ENCODE measurements around the gene STUM.

STUM gene

GRCh38 chr1:226579781-226580323 is 31.3 kb downstream of the STUM start:
- no peak for TF ChIP-seq CTCF (IDR thresholded peaks at IDR 0.05; ENCODE audit: low read depth, low read length)
- H3K4me3 ChIP-seq (replicated peaks in 1 of 2; ENCODE audit: low read depth in 2 of 2, low read length in 2 of 2): no peak overlapping the region
- no peak for DNase-seq (ENCODE audit: low read depth in 2 of 2)

- no peak for DNase-seq (ENCODE audit: low read depth in 2 of 2)
- H3K4me3 ChIP-seq (replicated peaks in 1 of 2; ENCODE audit: low read depth in 2 of 2, low read length in 2 of 2): no peak overlapping the region
- no peak for TF ChIP-seq CTCF (IDR thresholded peaks at IDR 0.05; ENCODE audit: low read depth, low read length)
Measured at GRCh38 chr1:226580625-226581270, 32.2 kb downstream of the STUM start.

- no peak for DNase-seq (ENCODE audit: low read depth in 2 of 2)
Measured at GRCh38 chr1:226581650-226582330, 33.2 kb downstream of the STUM start.

GRCh38 chr1:226582966-226583365 is 34.4 kb downstream of the STUM start:
- H3K4me3 ChIP-seq (replicated peaks in 1 of 2; ENCODE audit: low read depth in 2 of 2, low read length in 2 of 2): no peak overlapping the region
- DNase-seq (ENCODE audit: low read depth in 2 of 2): no peak
- TF ChIP-seq CTCF (IDR thresholded peaks at IDR 0.05; ENCODE audit: low read depth, low read length): no peak

More at GRCh38 chr1:226581650-226582330, 33.2 kb downstream of the STUM start:
- TF ChIP-seq CTCF (IDR thresholded peaks at IDR 0.05; ENCODE audit: low read depth, low read length): no peak
- H3K4me3 ChIP-seq (replicated peaks in 1 of 2; ENCODE audit: low read depth in 2 of 2, low read length in 2 of 2): no peak overlapping the region

GRCh38 chr1:226584164-226584563 is 35.6 kb downstream of the STUM start:
- TF ChIP-seq CTCF (IDR thresholded peaks at IDR 0.05; ENCODE audit: low read depth, low read length): no peak
- DNase-seq (ENCODE audit: low read depth in 2 of 2): no peak
- H3K4me3 ChIP-seq (replicated peaks in 1 of 2; ENCODE audit: low read depth in 2 of 2, low read length in 2 of 2): no peak overlapping the region

- TF ChIP-seq CTCF (IDR thresholded peaks at IDR 0.05; ENCODE audit: low read depth, low read length): no peak
- H3K4me3 ChIP-seq (replicated peaks in 1 of 2; ENCODE audit: low read depth in 2 of 2, low read length in 2 of 2): no peak overlapping the region
- no peak for DNase-seq (ENCODE audit: low read depth in 2 of 2)
Measured at GRCh38 chr1:226586116-226586515, 37.6 kb downstream of the STUM start.

All from cardiac fibroblast (primary cell).